NCI-H446 (cell line): ENCODE data around the gene LSM4.
"Not testable (repeated sequence)": the region's sequence is repeated elsewhere in the genome, so short reads cannot be mapped to it uniquely, and the experiment has no call there.

Experiments used
- DNase-seq, 2 experiments: peaks; one replicate each; lab custom pipeline; 2025; lab: John Stamatoyannopoulos, UW

The LSM4 gene

GRCh38 chr19:18340990-18341868 is 18.4 kb upstream of the LSM4 start:
- DNase-seq, result peak in 1 of 2 experiments; percentile 55

- DNase-seq, result peak in 1 of 2 experiments; percentile 79
These were observed 17.5 kb upstream of the LSM4 start, which contains the start of gene PGPEP1 for GRCh38 chr19:18340190-18340989. Gene PGPEP1 (plus strand): TSS chr19:18340598. CDS start chr19:18340682, 84 bp downstream.

- no peak for DNase-seq
These were observed 16.8 kb upstream of the LSM4 start for GRCh38 chr19:18339723-18340122.

GRCh38 chr19:18338541-18338940 is 15.7 kb upstream of the LSM4 start:
- DNase-seq, result no peak

GRCh38 chr19:18336121-18336520 is 13.2 kb upstream of the LSM4 start:
- no peak for DNase-seq

GRCh38 chr19:18333680-18334079 is 10.8 kb upstream of the LSM4 start:
- DNase-seq, result no peak

GRCh38 chr19:18332917-18333530 is 10.1 kb upstream of the LSM4 start:
- DNase-seq, result no peak

GRCh38 chr19:18330868-18331267 is 8.0 kb upstream of the LSM4 start:
- no peak for DNase-seq

GRCh38 chr19:18329035-18329376 is 6.1 kb upstream of the LSM4 start:
- DNase-seq, result no peak

- peak; percentile 97 to 98 for DNase-seq
These were observed 5.6 kb upstream of the LSM4 start for GRCh38 chr19:18328340-18329034.

- no peak for DNase-seq
These were observed 3.9 kb upstream of the LSM4 start for GRCh38 chr19:18326772-18327171.

- DNase-seq, result not testable (repeated sequence)
These were observed 1.5 kb upstream of the LSM4 start for GRCh38 chr19:18324373-18324731.

GRCh38 chr19:18322318-18322758 is 538 bp downstream of the LSM4 start:
- DNase-seq, result no peak

GRCh38 chr19:18321734-18322102 is 1.2 kb downstream of the LSM4 start:
- DNase-seq, result no peak

GRCh38 chr19:18320865-18321733 is 1.8 kb downstream of the LSM4 start:
- no peak for DNase-seq

GRCh38 chr19:18319591-18320135 is 3.2 kb downstream of the LSM4 start:
- DNase-seq, result no peak

- DNase-seq, result no peak
These were observed 4.7 kb downstream of the LSM4 start for GRCh38 chr19:18317961-18318800.

GRCh38 chr19:18313398-18313797 is 9.5 kb downstream of the LSM4 start:
- no peak for DNase-seq

- DNase-seq, result no peak
These were observed 10.8 kb downstream of the LSM4 start for GRCh38 chr19:18312092-18312534.
